ENCODE measurements around the gene FGFR4.

Gene FGFR4

DNA sequence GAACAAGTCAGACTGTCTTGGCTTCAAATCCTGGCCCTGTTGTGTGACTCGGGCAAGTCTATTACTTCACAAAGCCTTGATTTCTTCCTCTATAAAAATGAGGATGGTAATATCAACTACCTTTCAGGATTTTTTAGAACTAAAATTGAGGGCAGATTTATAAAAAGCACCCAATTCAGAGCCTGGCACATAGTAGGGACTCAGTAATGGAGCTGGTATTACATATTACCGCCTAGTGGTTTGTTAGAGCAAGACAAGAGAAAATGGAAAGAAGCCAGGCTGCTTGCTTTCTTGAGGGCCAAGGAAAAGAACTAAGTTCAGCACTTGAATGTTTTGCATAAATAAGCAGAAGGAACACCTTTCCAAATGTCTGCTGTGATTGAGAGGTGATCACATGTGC lies 44.8 kb upstream of the FGFR4 start:
- Histone ChIP-seq H3K79me2 (ENCODE audit: insufficient read depth, low read length) (peaks cover 19% of the 10 kb centered on the region; the same call in 1 of the 2 replicates), H2AFZ (ENCODE audit: low read length) (no peak overlapping the region), H3K4me1 (ENCODE audit: insufficient read depth, low read length, severe bottlenecking) (no peaks in the 10 kb centered on the region), H3K4me2 (ENCODE audit: low read length) (no peak overlapping the region), H3K9me3 (ENCODE audit: low read length) (no peaks in the 10 kb centered on the region), H3K27ac (ENCODE audit: low read depth, low read length, poor library complexity, severe bottlenecking) (no peak overlapping the region), H3K9ac (ENCODE audit: low read length) (no peak overlapping the region), H3K4me3 (ENCODE audit: low read depth, low read length, poor library complexity, severe bottlenecking) (no peak overlapping the region), H3K9me2 (ENCODE audit: low read depth, low read length) (no peaks in the 10 kb centered on the region), H3F3A (ENCODE audit: insufficient read depth, low read length) (no peaks in the 10 kb centered on the region), H3K27me3 (ENCODE audit: insufficient read depth, low read length) (no peaks in the 10 kb centered on the region), H3K36me3 (ENCODE audit: insufficient read depth, low read length) (peaks cover 90% of the 10 kb centered on the region), H4K20me1 (ENCODE audit: insufficient read depth, low read length) (no peaks in the 10 kb centered on the region)
- TF ChIP-seq EZH2 (IDR thresholded peaks at IDR 0.05; ENCODE audit: borderline replicate concordance, low read length) = no peak
- TF ChIP-seq, protein P1, sequence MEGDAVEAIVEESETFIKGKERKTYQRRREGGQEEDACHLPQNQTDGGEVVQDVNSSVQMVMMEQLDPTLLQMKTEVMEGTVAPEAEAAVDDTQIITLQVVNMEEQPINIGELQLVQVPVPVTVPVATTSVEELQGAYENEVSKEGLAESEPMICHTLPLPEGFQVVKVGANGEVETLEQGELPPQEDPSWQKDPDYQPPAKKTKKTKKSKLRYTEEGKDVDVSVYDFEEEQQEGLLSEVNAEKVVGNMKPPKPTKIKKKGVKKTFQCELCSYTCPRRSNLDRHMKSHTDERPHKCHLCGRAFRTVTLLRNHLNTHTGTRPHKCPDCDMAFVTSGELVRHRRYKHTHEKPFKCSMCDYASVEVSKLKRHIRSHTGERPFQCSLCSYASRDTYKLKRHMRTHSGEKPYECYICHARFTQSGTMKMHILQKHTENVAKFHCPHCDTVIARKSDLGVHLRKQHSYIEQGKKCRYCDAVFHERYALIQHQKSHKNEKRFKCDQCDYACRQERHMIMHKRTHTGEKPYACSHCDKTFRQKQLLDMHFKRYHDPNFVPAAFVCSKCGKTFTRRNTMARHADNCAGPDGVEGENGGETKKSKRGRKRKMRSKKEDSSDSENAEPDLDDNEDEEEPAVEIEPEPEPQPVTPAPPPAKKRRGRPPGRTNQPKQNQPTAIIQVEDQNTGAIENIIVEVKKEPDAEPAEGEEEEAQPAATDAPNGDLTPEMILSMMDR (IDR thresholded peaks at IDR 0.05; ENCODE audit: low read length) = peak; percentile 11; the same call in 1 of the 2 replicates

DNA sequence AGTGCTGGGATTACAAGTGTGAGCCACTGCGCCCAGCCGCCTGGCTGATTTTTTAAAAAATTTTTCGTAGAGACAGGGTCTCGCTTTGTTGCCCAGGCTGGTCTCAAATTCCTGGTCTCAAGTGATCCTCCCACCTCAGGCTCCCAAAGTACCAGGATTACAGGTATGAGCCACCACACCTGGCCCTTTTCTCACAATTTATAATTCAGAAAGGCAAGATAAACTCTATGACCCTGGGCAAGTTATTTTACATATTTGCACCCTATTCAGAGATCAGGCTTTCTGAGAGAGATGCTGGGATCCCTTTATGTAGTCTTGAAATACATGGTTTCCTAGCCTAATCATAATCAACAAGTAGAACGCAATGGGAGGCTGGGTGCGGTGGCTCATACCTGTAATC lies 43.6 kb upstream of the FGFR4 start:
- H3K4me3 ChIP-seq (ENCODE audit: low read depth, low read length, poor library complexity, severe bottlenecking) = no peak overlapping the region
- TF ChIP-seq EZH2 (IDR thresholded peaks at IDR 0.05; ENCODE audit: borderline replicate concordance, low read length) = no peak
- TF ChIP-seq, protein P1 (IDR thresholded peaks at IDR 0.05; ENCODE audit: low read length) = no peak
- no peak overlapping the region for H2AFZ ChIP-seq (ENCODE audit: low read length)
- H3K4me1 ChIP-seq (ENCODE audit: insufficient read depth, low read length, severe bottlenecking) = no peaks in the 10 kb centered on the region
- no peaks in the 10 kb centered on the region for H3K9me2 ChIP-seq (ENCODE audit: low read depth, low read length)
- H3K9me3 ChIP-seq (ENCODE audit: low read length) = no peaks in the 10 kb centered on the region
- no peak overlapping the region for H3K4me2 ChIP-seq (ENCODE audit: low read length)
- H3K27ac ChIP-seq (ENCODE audit: low read depth, low read length, poor library complexity, severe bottlenecking) = no peak overlapping the region
- H3K9ac ChIP-seq (ENCODE audit: low read length) = no peak overlapping the region
- no peaks in the 10 kb centered on the region for H4K20me1 ChIP-seq (ENCODE audit: insufficient read depth, low read length)
- H3K79me2 ChIP-seq (ENCODE audit: insufficient read depth, low read length) = peaks cover 7% of the 10 kb centered on the region; the same call in 1 of the 2 replicates
- H3K27me3 ChIP-seq (ENCODE audit: insufficient read depth, low read length) = no peaks in the 10 kb centered on the region
- H3F3A ChIP-seq (ENCODE audit: insufficient read depth, low read length) = no peaks in the 10 kb centered on the region
- peaks cover 90% of the 10 kb centered on the region for H3K36me3 ChIP-seq (ENCODE audit: insufficient read depth, low read length)

DNA sequence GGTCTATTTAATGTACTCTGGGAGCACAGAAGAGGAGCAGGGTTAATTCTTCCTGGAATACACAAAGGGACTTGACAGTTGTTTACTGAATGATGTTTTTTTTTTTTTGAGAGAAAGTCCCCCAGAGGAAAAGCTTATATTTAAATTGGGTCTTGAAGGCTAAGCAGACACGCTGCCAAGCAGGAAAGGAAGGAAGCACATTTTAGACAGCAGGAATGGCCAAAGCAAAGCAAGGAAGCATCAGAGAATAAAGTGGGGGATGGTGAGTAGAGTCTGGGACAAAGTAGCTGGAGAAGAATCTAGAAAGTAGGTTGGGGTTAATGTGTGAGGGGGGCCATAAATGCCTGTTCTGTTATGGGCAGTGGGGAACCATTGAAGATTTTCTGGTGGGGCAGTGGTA lies 42.8 kb upstream of the FGFR4 start:
- no peak overlapping the region for H3K4me3 ChIP-seq (ENCODE audit: low read depth, low read length, poor library complexity, severe bottlenecking)
- no peaks in the 10 kb centered on the region for H3K9me2 ChIP-seq (ENCODE audit: low read depth, low read length)
- no peaks in the 10 kb centered on the region for H3K4me1 ChIP-seq (ENCODE audit: insufficient read depth, low read length, severe bottlenecking)
- H3K27ac ChIP-seq (ENCODE audit: low read depth, low read length, poor library complexity, severe bottlenecking) = no peak overlapping the region
- TF ChIP-seq EZH2 (IDR thresholded peaks at IDR 0.05; ENCODE audit: borderline replicate concordance, low read length) = no peak
- TF ChIP-seq, protein P1 (IDR thresholded peaks at IDR 0.05; ENCODE audit: low read length) = no peak
- no peak overlapping the region for H3K4me2 ChIP-seq (ENCODE audit: low read length)
- no peaks in the 10 kb centered on the region for H3F3A ChIP-seq (ENCODE audit: insufficient read depth, low read length)
- H3K9ac ChIP-seq (ENCODE audit: low read length) = no peak overlapping the region
- H3K36me3 ChIP-seq (ENCODE audit: insufficient read depth, low read length) = peaks cover 90% of the 10 kb centered on the region
- no peaks in the 10 kb centered on the region for H3K9me3 ChIP-seq (ENCODE audit: low read length)
- H3K27me3 ChIP-seq (ENCODE audit: insufficient read depth, low read length) = no peaks in the 10 kb centered on the region
- no peak overlapping the region for H2AFZ ChIP-seq (ENCODE audit: low read length)
- H3K79me2 ChIP-seq (ENCODE audit: insufficient read depth, low read length) = peaks cover 3% of the 10 kb centered on the region; the same call in 1 of the 2 replicates
- no peaks in the 10 kb centered on the region for H4K20me1 ChIP-seq (ENCODE audit: insufficient read depth, low read length)
